ENCODE results near the gene MSMB.

MSMB gene

GRCh38 chr10:46077731-46078413, 31.8 kb upstream of the MSMB start (continued):
- TF ChIP-seq ZNF76 (tag by site-specific recombination; IDR thresholded peaks at IDR 0.05; ENCODE audit: borderline replicate concordance, low read depth) (no peak), ZNF473 (tag by site-specific recombination; IDR thresholded peaks at IDR 0.05) (no peak), ZNF747 (tag by site-specific recombination; IDR thresholded peaks at IDR 0.05) (no peak), CTCF (tag by site-specific recombination; IDR thresholded peaks at IDR 0.05) (no peak), OSR2 (tag by site-specific recombination; IDR thresholded peaks at IDR 0.05) (no peak), ZNF18 (tag by site-specific recombination; IDR thresholded peaks at IDR 0.05) (no peak), ZBTB11 (tag by site-specific recombination; conservative IDR thresholded peaks at IDR 0.05; ENCODE audit: low read depth) (no peak)

GRCh38 chr10:46077141-46077554, 31.1 kb upstream of the MSMB start:
- no peak overlapping the region for H3K27ac ChIP-seq (ENCODE audit: extremely low read depth, low read depth, low read length)
- POLR2A ChIA-PET, result no interaction called here
- no peak overlapping the region for H3K4me3 ChIP-seq (ENCODE audit: low read depth, low read length)
- TF ChIP-seq HOXC10 (CRISPR knock-in tag; IDR thresholded peaks at IDR 0.05), result no peak
- TF ChIP-seq AEBP2 (tag by site-specific recombination; IDR thresholded peaks at IDR 0.05; ENCODE audit: borderline replicate concordance), result no peak
- TF ChIP-seq TRIM28 (IDR thresholded peaks at IDR 0.05; ENCODE audit: borderline replicate concordance, low read length), result no peak
- no peak for TF ChIP-seq ZNF571 (tag by site-specific recombination; IDR thresholded peaks at IDR 0.05)
- no peak for TF ChIP-seq PATZ1 (tag by site-specific recombination; IDR thresholded peaks at IDR 0.05)
- no peak for TF ChIP-seq ZNF324 (tag by site-specific recombination; IDR thresholded peaks at IDR 0.05)
- TF ChIP-seq ZNF514 (tag by site-specific recombination; IDR thresholded peaks at IDR 0.05), result no peak
- no peak for TF ChIP-seq KLF10 (tag by site-specific recombination; IDR thresholded peaks at IDR 0.05)
- no peak for TF ChIP-seq ZNF214 (tag by site-specific recombination; IDR thresholded peaks at IDR 0.05; ENCODE audit: borderline replicate concordance)
- no peak for TF ChIP-seq ZNF513 (tag by site-specific recombination; IDR thresholded peaks at IDR 0.05)
- no peak for TF ChIP-seq ZNF174 (tag by site-specific recombination; IDR thresholded peaks at IDR 0.05)
- no peak for TF ChIP-seq ZNF211 (tag by site-specific recombination; IDR thresholded peaks at IDR 0.05; ENCODE audit: low read depth)
- TF ChIP-seq GLIS1 (tag by site-specific recombination; IDR thresholded peaks at IDR 0.05), result no peak
- no peak for TF ChIP-seq ZNF529 (tag by site-specific recombination; IDR thresholded peaks at IDR 0.05; ENCODE audit: insufficient replicate concordance)
- no peak for TF ChIP-seq ZNF423 (tag by site-specific recombination; IDR thresholded peaks at IDR 0.05)
- no peak for TF ChIP-seq ZNF521 (tag by site-specific recombination; IDR thresholded peaks at IDR 0.05)
- no peak for TF ChIP-seq ZNF785 (tag by site-specific recombination; IDR thresholded peaks at IDR 0.05)
- H3K36me3 ChIP-seq (ENCODE audit: control insufficient read depth in 2 of 2, insufficient read depth in 1 of 2, low read length in 2 of 2), result no peaks in the 10 kb centered on the region
- H3K9me3 ChIP-seq (ENCODE audit: control insufficient read depth, insufficient read depth, low read depth, low read length), result no peaks in the 10 kb centered on the region
- no peaks in the 10 kb centered on the region for H3K4me1 ChIP-seq (ENCODE audit: control insufficient read depth, insufficient read depth, low read length)
- CTCF ChIA-PET, result interaction anchor here (0.6 kb wide), 1 partner anchor 9 kb away, joined by 4 read pairs; no protein-coding TSS in a partner anchor
